NCI-H510A (cell line): ENCODE results near the gene ADAMTS14.
"Not testable (repeated sequence)": the region's sequence is repeated elsewhere in the genome, so short reads cannot be mapped to it uniquely, and the experiment has no call there.

Source experiments
- DNase-seq: peaks from one replicate; lab custom pipeline; 2025; lab: John Stamatoyannopoulos, UW

ADAMTS14 gene

GRCh38 chr10:70751356-70751755 is 79.0 kb downstream of the ADAMTS14 start:
- DNase-seq = no peak

GRCh38 chr10:70751991-70752390 is 79.7 kb downstream of the ADAMTS14 start:
- DNase-seq = no peak

GRCh38 chr10:70752571-70752970 is 80.3 kb downstream of the ADAMTS14 start:
- DNase-seq = no peak

DNA sequence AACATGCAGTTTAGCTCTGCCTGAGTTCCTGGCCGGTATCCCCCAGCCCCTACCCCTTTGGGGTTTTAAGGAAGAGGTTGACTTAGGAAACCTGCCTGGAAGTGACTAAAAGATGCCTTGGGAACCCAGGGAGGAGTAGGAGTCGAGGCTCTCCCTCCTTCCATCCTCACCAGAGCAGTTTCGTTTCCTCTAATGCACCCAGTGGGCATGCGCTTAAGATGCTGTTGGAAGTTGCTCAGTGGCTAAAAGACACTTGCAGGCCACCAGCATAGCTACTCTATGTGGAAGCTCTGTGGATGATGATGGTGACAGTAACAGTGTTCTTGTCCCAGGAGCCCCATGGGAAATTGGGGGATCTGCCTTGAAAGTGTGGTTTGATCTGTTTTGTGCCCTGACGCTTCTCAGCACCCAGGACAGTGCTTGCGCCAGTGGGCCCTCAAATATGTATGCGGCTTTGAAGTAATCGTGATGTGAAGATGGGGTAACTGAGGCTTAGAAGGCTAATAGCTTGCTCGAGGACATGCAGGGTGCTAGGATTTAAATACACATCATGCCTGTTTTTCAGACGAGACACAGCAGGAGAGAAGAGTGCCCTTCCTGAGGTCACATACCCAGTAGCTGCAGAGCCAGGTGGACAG is 80.8 kb downstream of the ADAMTS14 start:
- no peak for DNase-seq

- DNase-seq = no peak
Measured at GRCh38 chr10:70753841-70754621, 81.7 kb downstream of the ADAMTS14 start.

GRCh38 chr10:70756700-70757360 is 84.5 kb downstream of the ADAMTS14 start:
- no peak for DNase-seq

DNA sequence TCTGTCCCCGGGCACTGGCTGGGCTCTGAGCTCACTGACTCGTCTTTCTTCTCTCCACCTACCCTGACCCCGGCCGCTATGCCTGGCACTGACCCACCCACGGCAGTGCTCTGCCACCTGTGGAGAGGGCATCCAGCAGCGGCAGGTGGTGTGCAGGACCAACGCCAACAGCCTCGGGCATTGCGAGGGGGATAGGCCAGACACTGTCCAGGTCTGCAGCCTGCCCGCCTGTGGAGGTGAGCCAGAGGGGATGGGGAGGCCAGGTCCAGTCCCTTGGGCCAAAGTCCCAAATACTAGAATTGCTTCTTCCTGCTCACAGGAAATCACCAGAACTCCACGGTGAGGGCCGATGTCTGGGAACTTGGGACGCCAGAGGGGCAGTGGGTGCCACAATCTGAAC is 85.5 kb downstream of the ADAMTS14 start:
- no peak for DNase-seq

DNA sequence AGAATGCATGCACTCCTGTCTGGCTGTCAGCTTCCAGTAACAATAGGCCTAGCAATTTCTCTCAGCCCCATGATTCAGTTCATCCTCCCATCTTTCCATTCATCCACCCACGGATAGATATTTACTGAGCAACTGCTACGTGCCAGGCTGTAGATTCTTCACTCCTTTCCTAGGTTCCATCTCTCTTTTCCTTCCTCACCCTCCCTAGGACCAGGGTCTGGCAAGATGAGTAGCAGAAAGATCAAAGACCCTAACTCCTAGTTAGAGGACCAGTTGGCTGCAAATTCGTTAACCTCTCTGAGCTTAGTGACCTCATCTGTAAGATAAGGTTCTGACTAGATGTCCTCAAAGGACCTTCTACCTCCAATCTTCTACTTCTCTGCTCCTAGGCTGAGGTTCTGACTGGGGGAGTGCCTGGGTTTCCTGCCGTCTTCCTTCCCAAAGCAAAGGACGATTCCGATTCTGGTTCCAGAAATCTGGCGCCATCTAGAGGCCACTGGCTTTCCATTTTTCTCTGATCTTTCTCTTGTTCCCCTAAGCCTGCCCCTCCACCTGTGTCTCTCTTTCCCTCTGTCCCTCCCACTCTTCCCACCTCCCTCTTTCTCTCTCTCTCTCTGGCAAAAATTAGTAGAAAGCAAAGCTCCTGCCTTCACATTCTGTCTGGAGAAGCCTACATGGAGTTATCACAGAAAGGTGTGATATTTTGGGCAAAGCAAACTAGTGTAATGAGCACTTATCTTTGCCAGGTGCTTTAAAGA is 86.6 kb downstream of the ADAMTS14 start:
- peak; percentile 52 for DNase-seq

DNA sequence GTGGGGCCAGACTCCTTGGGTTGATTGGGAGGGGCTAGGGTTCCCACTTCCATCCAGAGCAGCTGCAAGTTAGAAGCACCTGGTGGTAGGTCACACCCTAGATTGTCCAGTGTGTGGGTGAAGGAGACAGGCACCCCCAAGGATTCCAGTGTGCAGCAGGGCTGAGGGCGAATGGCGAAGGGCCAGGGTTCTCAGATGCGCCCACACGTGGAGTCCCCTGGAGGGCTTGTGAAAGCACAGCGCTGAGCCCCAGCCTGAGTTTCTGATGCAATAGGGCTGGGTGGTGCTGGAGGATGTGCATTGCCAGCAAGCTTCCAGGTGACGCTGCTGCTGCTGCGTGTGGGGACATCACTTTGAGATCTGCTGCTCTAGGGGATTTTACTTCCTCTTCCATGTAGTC is 87.5 kb downstream of the ADAMTS14 start:
- DNase-seq = no peak

DNA sequence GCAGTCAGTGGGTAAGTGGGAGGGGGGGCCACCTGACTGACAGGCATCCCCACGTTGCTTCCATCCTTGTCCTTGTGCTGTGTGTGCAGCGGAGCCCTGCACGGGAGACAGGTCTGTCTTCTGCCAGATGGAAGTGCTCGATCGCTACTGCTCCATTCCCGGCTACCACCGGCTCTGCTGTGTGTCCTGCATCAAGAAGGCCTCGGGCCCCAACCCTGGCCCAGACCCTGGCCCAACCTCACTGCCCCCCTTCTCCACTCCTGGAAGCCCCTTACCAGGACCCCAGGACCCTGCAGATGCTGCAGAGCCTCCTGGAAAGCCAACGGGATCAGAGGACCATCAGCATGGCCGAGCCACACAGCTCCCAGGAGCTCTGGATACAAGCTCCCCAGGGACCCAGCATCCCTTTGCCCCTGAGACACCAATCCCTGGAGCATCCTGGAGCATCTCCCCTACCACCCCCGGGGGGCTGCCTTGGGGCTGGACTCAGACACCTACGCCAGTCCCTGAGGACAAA is 88.0 kb downstream of the ADAMTS14 start:
- no peak for DNase-seq

DNA sequence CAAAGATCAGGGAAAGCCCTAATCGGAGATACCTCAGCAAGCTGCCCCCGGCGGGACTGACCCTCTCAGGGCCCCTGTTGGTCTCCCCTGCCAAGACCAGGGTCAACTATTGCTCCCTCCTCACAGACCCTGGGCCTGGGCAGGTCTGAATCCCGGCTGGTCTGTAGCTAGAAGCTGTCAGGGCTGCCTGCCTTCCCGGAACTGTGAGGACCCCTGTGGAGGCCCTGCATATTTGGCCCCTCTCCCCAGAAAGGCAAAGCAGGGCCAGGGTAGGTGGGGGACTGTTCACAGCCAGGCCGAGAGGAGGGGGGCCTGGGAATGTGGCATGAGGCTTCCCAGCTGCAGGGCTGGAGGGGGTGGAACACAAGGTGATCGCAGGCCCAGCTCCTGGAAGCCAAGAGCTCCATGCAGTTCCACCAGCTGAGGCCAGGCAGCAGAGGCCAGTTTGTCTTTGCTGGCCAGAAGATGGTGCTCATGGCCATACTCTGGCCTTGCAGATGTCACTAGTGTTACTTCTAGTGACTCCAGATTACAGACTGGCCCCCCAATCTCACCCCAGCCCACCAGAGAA is 88.8 kb downstream of the ADAMTS14 start:
- no peak for DNase-seq

GRCh38 chr10:70761727-70762350 is 89.5 kb downstream of the ADAMTS14 start:
- no peak for DNase-seq

DNA sequence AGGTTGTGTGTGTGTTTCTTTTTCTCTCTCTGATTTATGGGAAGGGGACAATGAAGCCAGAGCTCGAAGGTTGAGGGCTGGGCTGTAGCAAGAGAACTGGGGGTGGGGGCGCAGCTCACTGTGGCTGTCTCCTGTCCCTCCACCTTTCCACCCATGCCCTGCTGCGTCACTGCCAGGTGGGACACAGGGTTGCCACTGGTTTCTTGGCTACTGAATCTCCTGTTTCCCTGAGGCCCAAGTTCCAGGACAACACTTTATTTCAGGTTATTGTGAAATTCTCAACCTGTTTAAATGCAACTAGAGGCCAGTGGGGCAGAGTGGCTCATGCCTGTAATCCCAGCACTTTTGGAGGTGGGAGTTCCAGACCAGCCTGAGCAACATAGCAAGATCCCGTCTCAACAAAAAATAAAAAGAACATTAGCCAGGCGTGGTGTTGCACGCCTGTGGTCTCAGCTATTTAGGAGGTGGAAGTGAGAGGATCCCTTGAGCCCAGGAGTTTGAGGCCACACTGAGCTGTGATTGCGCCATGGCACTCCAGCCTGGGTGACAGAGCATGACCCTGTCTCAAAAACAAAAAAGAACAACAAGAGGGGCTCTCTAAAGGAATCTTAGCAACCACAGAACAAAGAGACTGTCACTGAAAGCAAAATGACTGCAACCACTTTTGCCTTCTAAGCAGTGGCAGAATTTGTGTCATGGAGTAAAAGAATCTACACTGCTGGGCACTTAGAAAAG is 90.3 kb downstream of the ADAMTS14 start:
- DNase-seq = no peak

- no peak for DNase-seq
Measured at GRCh38 chr10:70763567-70763966, 91.3 kb downstream of the ADAMTS14 start.

DNA sequence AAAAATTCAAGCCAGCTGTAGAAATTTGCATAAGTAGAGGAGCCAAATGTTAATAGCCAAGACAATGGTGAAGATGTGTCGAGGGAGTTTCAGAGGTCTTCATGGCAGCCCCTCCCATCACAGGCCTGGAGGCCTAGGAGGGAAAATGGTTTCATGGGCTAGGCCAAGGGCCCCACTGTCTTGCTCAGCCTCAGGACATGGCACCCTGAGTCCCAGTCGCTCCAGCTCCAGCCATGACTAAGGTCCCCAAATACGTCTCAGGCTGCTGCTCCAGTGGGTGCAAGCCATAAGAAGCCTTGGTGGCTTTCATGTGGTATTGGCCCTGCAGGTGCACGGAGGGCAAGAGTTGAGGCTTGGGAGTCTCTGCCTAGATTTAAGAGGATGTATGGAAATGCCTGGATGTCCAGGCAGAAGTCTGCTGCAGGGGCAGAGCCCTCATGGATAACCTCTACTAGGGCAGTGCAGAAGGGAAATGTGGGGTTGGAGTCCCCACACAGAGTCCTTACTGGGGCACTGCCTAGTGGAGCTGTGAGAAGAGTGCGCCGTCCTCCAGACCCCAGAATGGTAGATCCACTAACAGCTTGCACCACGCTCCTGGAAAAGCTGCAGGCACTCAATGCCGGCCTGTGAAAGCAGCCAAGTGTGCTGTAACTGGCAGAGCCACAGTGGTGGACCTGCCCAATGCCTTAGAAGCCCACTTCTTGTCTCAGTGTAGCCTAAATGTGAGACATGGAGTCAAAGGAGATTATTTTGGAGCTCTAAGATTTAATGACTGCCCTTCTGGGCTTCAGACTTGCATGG is 93.7 kb downstream of the ADAMTS14 start:
- DNase-seq = no peak

GRCh38 chr10:70768026-70768685 is 95.8 kb downstream of the ADAMTS14 start:
- DNase-seq = not testable (repeated sequence)

- no peak for DNase-seq
Measured at GRCh38 chr10:70769121-70769520, 96.8 kb downstream of the ADAMTS14 start.

DNA sequence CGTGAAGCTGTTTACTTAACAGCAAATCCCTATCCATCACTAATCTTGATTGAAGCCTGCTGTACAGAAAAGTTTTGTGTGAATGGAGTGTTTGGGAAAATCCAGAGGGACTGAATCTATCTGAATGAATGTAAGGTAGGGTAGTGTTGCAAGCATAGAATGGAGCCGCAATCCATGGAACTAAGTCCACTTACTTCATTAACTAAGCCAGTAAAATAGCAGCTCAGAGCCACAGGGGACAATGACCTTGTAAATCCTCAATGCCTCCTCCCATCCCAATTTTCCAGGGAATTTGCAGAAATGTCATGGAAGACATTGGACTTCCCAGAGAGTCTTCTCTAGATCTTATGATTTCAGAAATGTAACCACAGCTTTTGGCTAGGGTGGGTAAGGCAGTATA is 97.7 kb downstream of the ADAMTS14 start:
- no peak for DNase-seq

DNA sequence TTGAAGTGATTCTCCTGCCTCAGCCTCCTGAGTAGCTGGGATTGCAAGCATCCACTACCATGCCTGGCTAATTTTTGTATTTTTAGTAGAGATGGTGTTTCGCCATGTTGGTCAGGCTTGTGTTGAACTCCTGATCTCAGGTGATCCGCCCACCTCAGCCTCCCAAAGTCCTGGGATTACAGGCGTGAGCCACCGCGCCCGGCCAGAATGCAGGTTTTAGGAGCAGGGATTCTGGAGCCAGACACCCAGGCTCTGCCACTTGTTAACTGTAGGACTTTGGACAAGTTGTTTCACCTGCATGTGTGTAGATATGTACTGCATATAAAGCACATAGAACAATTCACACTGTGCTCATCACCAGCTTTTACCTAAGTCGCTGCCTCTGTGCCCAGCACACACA is 98.2 kb downstream of the ADAMTS14 start:
- DNase-seq = not testable (repeated sequence)
